Activated T-cell treated with anti-CD3 and anti-CD28 coated beads for 48 hours (primary cell): ENCODE measurements around the gene FGF12.

ENCODE experiments used
- DNase-seq: peaks from one replicate; pipeline ENCODE4 v3.0.0-alpha.2; 2020; ENCODE audit warnings: low read depth

FGF12 gene

DNA sequence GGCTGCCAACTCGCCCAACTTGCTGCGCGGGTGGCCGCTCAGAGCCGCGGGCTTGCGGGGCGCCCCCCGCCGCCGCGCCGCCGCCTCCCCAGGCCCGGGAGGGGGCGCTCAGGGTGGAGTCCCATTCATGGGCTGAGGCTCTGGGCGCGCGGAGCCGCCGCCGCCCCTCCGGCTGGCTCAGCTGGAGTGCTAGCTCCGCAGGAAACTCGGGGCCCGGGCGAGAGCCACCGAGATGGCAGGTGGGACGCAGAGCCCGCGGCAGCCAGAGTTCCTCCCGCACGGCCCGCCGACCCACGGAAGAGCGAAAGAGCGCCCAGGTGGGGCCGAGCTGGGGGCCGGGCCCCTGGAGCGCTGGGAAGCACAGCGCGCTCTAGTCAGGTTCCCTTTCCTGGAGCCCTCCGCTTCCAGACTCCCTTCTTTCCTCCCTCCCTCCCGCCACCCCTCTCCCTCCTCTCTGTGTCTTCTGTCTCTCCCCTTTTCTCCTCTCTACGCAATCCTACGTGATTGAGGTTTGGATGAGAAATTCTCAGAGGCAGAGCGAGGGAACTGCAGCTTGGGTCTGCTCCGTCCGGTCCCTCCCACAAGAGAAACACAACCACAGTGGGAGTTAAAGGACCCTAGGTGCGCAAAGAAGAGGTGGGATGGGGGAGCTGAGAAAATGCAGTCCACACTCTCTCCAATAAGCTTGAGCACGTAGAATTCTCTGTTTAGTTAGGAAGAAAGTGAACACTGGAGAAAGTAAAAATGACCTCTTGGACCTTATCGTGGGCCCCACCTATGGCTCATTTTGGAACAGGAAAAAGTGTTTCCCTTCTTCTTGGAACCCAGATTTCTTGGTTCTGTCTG is 317.3 kb downstream of the FGF12 start:
- DNase-seq = no peak

DNA sequence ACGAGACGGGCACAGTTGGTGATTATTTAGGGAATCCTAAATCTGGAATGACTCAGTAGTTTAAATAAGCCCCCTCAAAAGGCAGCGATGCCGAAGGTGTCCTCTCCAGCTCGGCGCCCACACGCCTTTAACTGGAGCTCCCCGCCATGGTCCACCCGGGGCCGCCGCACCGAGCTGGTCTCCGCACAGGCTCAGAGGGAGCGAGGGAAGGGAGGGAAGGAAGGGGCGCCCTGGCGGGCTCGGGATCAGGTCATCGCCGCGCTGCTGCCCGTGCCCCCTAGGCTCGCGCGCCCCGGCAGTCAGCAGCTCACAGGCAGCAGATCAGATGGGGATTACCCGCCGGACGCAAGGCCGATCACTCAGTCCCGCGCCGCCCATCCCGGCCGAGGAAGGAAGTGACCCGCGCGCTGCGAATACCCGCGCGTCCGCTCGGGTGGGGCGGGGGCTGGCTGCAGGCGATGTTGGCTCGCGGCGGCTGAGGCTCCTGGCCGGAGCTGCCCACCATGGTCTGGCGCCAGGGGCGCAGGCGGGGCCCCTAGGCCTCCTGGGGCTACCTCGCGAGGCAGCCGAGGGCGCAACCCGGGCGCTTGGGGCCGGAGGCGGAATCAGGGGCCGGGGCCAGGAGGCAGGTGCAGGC is 318.0 kb downstream of the FGF12 start:
- no peak for DNase-seq

DNA sequence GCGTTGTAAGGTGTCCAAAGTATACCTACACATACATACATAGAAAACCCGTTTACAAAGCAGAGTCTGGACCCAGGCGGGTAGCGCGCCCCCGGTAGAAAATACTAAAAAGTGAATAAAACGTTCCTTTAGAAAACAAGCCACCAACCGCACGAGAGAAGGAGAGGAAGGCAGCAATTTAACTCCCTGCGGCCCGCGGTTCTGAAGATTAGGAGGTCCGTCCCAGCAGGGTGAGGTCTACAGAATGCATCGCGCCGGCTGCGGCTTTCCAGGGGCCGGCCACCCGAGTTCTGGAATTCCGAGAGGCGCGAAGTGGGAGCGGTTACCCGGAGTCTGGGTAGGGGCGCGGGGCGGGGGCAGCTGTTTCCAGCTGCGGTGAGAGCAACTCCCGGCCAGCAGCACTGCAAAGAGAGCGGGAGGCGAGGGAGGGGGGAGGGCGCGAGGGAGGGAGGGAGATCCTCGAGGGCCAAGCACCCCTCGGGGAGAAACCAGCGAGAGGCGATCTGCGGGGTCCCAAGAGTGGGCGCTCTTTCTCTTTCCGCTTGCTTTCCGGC is 318.6 kb downstream of the FGF12 start:
- no peak for DNase-seq

DNA sequence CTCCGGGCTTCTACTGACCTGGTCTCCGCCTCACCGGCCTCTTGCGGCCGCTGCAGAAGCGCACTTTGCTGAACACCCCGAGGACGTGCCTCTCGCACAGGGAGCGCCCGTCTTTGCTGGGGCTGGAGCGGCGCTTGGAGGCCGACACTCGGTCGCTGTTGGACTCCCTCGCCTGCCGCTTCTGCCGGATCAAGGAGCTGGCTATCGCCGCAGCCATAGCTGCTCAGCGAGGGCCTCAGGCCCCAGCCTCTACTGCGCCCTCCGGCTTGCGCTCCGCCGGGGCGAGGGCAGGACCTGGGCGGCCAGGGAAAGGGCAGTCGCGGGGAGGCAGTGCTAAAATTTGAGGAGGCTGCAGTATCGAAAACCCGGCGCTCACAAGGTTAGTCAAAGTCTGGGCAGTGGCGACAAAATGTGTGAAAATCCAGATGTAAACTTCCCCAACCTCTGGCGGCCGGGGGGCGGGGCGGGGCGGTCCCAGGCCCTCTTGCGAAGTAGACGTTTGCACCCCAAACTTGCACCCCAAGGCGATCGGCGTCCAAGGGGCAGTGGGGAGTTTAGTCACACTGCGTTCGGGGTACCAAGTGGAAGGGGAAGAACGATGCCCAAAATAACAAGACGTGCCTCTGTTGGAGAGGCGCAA is 319.2 kb downstream of the FGF12 start:
- no peak for DNase-seq

GRCh38 chr3:192399767-192400166 is 327.6 kb downstream of the FGF12 start:
- no peak for DNase-seq

GRCh38 chr3:192397012-192397411 is 330.3 kb downstream of the FGF12 start:
- no peak for DNase-seq

GRCh38 chr3:192395506-192395905 is 331.8 kb downstream of the FGF12 start:
- no peak for DNase-seq

DNA sequence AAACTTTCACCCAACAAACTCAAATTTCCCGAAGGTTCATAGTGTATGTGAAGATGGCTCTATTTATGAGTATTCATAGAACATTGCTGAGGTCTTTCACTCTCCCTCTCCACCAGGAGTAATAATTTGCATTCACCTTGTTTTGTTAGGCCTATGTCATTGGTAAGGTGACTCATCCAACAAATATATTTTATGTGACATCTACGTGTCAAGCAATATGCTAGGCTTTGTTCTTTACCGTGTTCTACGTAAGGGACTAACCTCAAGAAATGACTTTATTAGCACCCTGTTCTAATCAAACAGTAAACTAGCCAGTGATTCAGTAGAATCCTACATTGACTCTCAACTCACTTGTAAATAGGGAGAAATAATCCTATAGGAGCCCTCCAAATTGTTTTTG is 334.4 kb downstream of the FGF12 start:
- no peak for DNase-seq

DNA sequence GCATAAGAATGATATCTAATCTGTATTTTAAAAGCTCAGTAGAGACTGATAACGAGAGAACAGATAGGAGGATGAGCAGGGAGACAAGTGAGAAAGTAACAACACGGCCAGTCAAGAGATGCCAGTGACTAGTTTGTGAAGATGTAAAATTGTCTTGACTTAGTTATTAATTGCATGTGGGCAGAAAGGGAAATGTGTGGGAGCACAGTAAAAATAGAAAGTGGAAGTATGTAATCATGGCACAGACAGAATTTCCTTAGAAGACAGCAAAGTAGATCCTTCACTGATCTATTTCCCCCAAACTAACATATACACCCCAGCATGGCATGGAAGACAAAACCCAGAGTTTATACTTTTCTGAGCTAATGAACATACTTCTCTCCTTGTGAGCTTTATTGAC is 344.5 kb downstream of the FGF12 start:
- DNase-seq = no peak

- DNase-seq = no peak
Measured at GRCh38 chr3:192373586-192373985, 353.8 kb downstream of the FGF12 start.

DNA sequence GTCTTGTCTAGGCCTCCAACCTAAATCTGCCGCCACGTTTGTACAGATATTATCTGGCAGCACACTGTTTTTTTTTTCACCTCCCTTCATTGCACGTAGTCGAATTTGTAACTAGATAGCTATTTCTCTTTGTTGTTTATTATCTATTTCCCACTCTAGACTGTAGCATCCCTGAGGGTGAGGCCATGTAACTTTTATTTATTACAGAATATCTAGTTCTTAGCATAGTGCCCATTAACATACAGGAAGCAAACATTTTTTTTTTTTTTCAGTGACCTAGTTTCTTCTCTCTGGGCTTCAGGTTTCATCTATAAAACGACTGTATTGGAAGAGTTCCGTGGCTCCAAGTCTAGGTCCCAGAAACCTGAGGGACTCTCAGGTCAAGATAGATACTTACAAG is 354.3 kb downstream of the FGF12 start:
- DNase-seq = no peak

GRCh38 chr3:192372616-192373015 is 354.7 kb downstream of the FGF12 start:
- DNase-seq = no peak

DNA sequence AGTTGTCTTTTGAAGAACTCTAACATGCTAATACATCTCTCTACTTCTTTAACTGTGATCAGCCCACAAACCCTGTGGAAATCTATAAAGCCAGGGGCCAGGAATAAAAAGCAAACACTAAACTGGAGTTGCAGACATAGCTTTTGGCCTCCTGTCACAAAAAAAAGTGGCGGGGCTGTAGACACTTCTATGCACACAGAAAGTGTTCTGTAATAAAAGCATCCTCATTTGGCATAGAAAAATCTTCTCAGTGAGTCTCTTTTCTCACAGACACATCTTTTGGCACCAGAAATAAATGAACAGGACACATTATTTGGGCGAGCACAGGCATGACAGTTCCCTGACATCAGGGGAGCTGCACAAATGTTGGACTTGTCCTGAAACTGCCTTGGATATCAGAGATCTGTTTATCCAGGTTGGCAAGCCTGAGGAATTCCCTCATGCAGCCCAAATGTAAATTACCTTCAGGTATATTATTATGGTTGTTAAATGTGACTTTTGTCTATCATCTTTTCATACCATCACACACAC is 355.4 kb downstream of the FGF12 start:
- DNase-seq = no peak

DNA sequence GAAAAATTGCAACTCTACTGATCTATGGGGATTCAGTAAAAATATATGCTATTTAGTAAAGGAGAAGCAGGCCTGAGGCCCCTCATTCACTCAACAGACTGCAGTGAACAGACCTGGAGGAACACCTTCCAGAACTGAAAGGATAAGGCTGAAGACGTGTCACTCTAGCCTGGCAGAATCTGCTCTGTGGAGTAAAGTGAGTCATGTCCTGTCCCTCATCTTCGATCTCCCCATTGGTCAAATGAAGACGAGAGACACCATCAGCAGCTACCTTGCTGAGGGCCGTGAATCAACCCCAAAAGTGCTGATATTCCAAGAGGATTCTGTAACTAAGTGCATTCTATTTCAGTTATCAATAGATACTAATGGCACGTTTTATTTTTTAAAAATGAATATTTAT is 359.7 kb downstream of the FGF12 start:
- no peak for DNase-seq

- DNase-seq = no peak
Measured at GRCh38 chr3:192366916-192367315, 360.4 kb downstream of the FGF12 start.

GRCh38 chr3:192365571-192365970 is 361.8 kb downstream of the FGF12 start:
- DNase-seq = no peak

- DNase-seq = no peak
Measured at GRCh38 chr3:192364316-192364715, 363.0 kb downstream of the FGF12 start.

- DNase-seq = no peak
Measured at GRCh38 chr3:192354687-192355086, 372.7 kb downstream of the FGF12 start.

GRCh38 chr3:192352142-192352541 is 375.2 kb downstream of the FGF12 start:
- no peak for DNase-seq

DNA sequence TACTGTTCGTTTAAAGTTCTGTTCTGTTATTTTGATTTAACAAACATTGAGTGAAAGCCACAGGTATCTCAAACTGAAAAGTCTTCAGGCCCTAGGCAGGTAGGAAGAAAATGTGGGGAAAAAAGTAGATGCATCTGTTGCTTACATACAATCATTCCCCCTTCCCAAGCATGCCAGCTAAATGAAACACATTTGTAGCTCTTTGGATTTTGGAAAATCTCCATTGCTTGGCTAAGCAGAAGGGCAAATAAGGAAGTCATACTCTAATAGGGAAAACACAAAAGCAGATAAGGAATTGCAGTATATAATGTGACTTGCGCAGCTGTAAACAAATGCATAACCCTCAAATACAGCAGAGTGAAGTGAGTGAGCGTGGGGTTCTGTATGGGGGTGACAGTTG is 375.9 kb downstream of the FGF12 start:
- no peak for DNase-seq

GRCh38 chr3:192340031-192340430 is 387.3 kb downstream of the FGF12 start:
- DNase-seq = no peak

- no peak for DNase-seq
Measured at GRCh38 chr3:192339214-192339613, 388.1 kb downstream of the FGF12 start.

- no peak for DNase-seq
Measured at GRCh38 chr3:192336286-192336685, 391.1 kb downstream of the FGF12 start.
